Hepatocyte (in vitro differentiated cells): Measurements from ENCODE around the gene MDC1. TPM values are rescaled to one million over a fixed set of nuclear protein-coding genes. Genes with fewer than 3 reads are reported as not detected.
"Not testable (repeated sequence)": the region's sequence is repeated elsewhere in the genome, so short reads cannot be mapped to it uniquely, and the experiment has no call there.

ENCODE experiments used
- DNase-seq: peaks from one replicate; pipeline ENCODE4 v3.0.0-alpha.2; 2016; ENCODE audit warnings: low spot score
- H2AFZ ChIP-seq: fragments of 200-600 bp; sonication (generic); 2 replicates; pipeline ENCODE4 v1.6.0; 2016; ENCODE audit warnings: antibody characterized with exemption, mild to moderate bottlenecking
- H3K27ac ChIP-seq: fragments of 200-600 bp; sonication (generic); 2 replicates; pipeline ENCODE4 v1.5.1; 2016; ENCODE audit warnings: mild to moderate bottlenecking
- H3K27me3 ChIP-seq: fragments of 200-600 bp; sonication (generic); 2 replicates; pipeline ENCODE4 v1.6.1; 2016
- H3K36me3 ChIP-seq: fragments of 200-600 bp; sonication (generic); replicated peaks from 2 replicates; pipeline ENCODE4 v1.5.1; 2016; ENCODE audit warnings: low read depth; ENCODE audit not compliant: insufficient read depth
- H3K4me1 ChIP-seq: fragments of 200-600 bp; sonication (generic); 2 replicates; pipeline ENCODE4 v1.5.1; 2016; ENCODE audit warnings: mild to moderate bottlenecking, moderate library complexity; ENCODE audit not compliant: insufficient read depth
- H3K4me2 ChIP-seq: fragments of 200-600 bp; sonication (generic); 2 replicates; pipeline ENCODE4 v1.6.0; 2016
- H3K4me3 ChIP-seq: fragments of 200-600 bp; sonication (generic); 2 replicates; pipeline ENCODE4 v1.5.1; 2016; ENCODE audit warnings: mild to moderate bottlenecking
- H3K79me2 ChIP-seq: fragments of 200-600 bp; sonication (generic); 2 replicates; pipeline ENCODE4 v1.6.0; 2017; ENCODE audit warnings: mild to moderate bottlenecking
- H3K9me2 ChIP-seq: fragments of 200-600 bp; sonication (generic); replicated peaks from 2 replicates; pipeline ENCODE4 v1.6.0; 2017; ENCODE audit warnings: mild to moderate bottlenecking; ENCODE audit not compliant: insufficient read depth
- H3K9me3 ChIP-seq: fragments of 200-600 bp; sonication (generic); 2 replicates; pipeline ENCODE4 v1.5.1; 2016; ENCODE audit warnings: low read depth, mild to moderate bottlenecking
- H4K20me1 ChIP-seq: fragments of 200-600 bp; sonication (generic); 2 replicates; pipeline ENCODE4 v1.6.0; 2016; ENCODE audit warnings: mild to moderate bottlenecking; ENCODE audit not compliant: insufficient read depth, poor library complexity, severe bottlenecking
- EZH2 ChIP-seq: fragments of 200-600 bp; sonication (generic); IDR thresholded peaks from 2 replicates; pipeline ENCODE4 v1.6.1; 2016; ENCODE audit warnings: antibody characterized with exemption, mild to moderate bottlenecking, borderline replicate concordance
- EZH2phosphoT487 ChIP-seq: fragments of 200-600 bp; sonication (generic); IDR thresholded peaks from one replicate; pipeline ENCODE4 v1.6.1; 2018; ENCODE audit warnings: antibody characterized with exemption, mild to moderate bottlenecking, low read depth, moderate library complexity; ENCODE audit not compliant: unreplicated experiment, severe bottlenecking
- WGBS: methylation state at CpG from one replicate; pipeline ENCODE4 v1.1.6; 2016; ENCODE audit warnings: low lambda C conversion rate; ENCODE audit errors: missing lambda C conversion rate; 5-methylcytosine and 5-hydroxymethylcytosine counted together
- polyA plus RNA-seq: library from polyadenylated mRNA; unstranded; fragments of >200 nt; fragmentation: Nextera tagmentation; extraction: Ambion mirVana; gene quantifications from 2 replicates; pipeline ENCODE4 v1.2.1, GENCODE V29; 2016
- total RNA-seq: library from RNA; depleted of rRNA; stranded (reverse); fragments of >200 nt; gene quantifications from 2 replicates; pipeline ENCODE4 v1.2.3, GENCODE V29; 2014
- TF ChIP-seq, protein P1 (sequence below): fragments of 200-600 bp; sonication (generic); IDR thresholded peaks from 2 replicates; pipeline ENCODE4 v1.5.1; 2016; ENCODE audit warnings: antibody characterized with exemption, mild to moderate bottlenecking; ENCODE audit not compliant: poor library complexity

Gene MDC1
- total and polyA plus RNA-seq, 2 experiments from 2014 or later: 8.7 to 9.9 TPM

DNA sequence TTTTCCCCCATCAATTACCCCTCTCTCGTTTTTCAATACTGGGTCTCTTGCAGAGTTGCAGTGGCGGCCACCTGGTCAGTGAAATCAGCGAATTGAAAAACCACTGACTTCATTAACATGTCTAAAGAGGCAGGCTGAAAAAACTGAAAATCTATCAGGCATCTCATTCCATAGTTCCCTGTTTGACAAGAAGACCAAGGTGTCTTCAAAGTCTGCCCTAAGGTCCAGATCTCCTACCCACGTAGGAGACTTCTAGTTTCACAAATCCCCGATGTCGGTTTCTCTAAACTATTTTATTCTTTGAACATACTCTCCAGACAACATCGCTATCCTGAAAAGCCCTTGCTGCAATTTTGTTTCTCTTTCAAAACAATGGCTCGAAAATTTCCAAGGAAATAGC lies 2.3 kb upstream of the MDC1 start:
- H3K27ac ChIP-seq: peak overlapping the region; percentile 91
- H3K27me3 ChIP-seq: no peaks in the 10 kb centered on the region
- H3K4me2 ChIP-seq: peak overlapping the region; percentile 75
- H3K9me3 ChIP-seq: no peaks in the 10 kb centered on the region
- peaks cover 28% of the 10 kb centered on the region for H4K20me1 ChIP-seq
- no peaks in the 10 kb centered on the region for H3K36me3 ChIP-seq
- H3K4me3 ChIP-seq: peak overlapping the region; percentile 18
- no peak for TF ChIP-seq EZH2phosphoT487
- TF ChIP-seq, protein P1, sequence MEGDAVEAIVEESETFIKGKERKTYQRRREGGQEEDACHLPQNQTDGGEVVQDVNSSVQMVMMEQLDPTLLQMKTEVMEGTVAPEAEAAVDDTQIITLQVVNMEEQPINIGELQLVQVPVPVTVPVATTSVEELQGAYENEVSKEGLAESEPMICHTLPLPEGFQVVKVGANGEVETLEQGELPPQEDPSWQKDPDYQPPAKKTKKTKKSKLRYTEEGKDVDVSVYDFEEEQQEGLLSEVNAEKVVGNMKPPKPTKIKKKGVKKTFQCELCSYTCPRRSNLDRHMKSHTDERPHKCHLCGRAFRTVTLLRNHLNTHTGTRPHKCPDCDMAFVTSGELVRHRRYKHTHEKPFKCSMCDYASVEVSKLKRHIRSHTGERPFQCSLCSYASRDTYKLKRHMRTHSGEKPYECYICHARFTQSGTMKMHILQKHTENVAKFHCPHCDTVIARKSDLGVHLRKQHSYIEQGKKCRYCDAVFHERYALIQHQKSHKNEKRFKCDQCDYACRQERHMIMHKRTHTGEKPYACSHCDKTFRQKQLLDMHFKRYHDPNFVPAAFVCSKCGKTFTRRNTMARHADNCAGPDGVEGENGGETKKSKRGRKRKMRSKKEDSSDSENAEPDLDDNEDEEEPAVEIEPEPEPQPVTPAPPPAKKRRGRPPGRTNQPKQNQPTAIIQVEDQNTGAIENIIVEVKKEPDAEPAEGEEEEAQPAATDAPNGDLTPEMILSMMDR: no peak
- no peak for TF ChIP-seq EZH2
- peaks cover 53% of the 10 kb centered on the region for H3K79me2 ChIP-seq
- peak overlapping the region; percentile 43 for H2AFZ ChIP-seq
- peaks cover 13% of the 10 kb centered on the region for H3K4me1 ChIP-seq
- 10% methylated on average over 8 of the region's 8 CpGs for WGBS
- H3K9me2 ChIP-seq: no peaks in the 10 kb centered on the region
- no peak for DNase-seq

DNA sequence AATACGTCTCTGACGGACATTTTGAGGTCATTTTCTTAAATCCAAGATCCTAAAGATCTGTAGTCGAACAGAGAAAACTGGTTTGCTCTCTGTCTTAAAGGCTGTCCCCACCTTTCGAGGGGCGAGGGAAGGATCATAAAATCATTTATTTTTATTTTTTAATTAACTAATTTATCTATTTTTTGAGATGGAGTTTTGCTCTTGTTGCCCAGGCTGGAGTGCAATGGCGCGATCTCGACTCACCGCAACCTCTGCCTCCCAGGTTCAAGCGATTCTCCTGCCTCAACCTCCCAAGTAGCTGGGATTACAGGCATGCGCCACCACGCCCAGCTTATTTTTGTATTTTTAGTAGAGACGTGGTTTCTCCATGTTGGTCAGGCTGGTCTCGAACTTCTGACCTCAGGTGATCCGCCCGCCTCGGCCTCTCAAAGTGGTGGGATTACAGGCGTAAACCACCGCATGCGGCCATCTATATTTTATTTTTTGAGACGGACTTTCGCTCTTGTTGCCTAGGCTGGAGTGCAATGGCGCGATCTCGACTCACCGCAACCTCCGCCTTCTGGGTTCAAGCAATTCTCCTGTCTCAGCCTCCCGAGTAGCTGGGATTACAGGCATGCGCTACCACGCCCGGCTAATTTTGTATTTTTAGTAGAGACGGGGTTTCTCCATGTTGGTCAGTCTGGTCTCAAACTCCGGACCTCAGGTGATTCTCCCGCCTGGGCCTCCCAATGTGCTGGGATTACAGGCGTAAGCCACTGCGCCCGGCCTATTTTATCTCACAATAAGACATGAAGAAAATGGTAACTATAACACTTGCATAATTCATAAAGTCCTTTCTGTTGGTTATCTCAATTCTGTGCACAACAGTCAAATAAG lies 1.0 kb upstream of the MDC1 start:
- peak overlapping the region; percentile 31 for H2AFZ ChIP-seq
- H3K4me2 ChIP-seq: peak overlapping the region; percentile 75
- H3K9me2 ChIP-seq, H3K9me3 ChIP-seq, H3K36me3 ChIP-seq, H3K27me3 ChIP-seq, DNase-seq: not testable (repeated sequence)
- peak overlapping the region; percentile 91 for H3K27ac ChIP-seq
- 86% methylated on average over 37 of the region's 37 CpGs for WGBS
- H3K4me1 ChIP-seq: peaks cover 13% of the 10 kb centered on the region
- peak overlapping the region; percentile 25 for H3K4me3 ChIP-seq
- H3K79me2 ChIP-seq: peaks cover 40% of the 10 kb centered on the region
- peaks cover 16% of the 10 kb centered on the region for H4K20me1 ChIP-seq

DNA sequence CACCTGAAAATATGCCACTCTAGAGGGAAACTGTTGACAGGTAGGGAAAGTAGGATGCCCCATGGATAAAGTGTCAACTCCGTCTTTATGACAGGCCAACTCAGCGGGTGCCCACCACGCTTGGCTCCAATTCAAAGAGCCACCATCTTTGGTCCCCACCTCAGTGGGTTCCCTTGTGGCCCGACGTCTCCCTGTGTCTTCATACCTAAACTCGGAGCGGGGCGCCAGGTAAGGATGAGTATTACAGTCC lies 277 bp downstream of the MDC1 start:
- H3K36me3 ChIP-seq: no peaks in the 10 kb centered on the region
- TF ChIP-seq EZH2: no peak
- TF ChIP-seq, protein P1: no peak
- TF ChIP-seq EZH2phosphoT487: no peak
- H3K79me2 ChIP-seq: peaks cover 29% of the 10 kb centered on the region
- peaks cover 4% of the 10 kb centered on the region for H4K20me1 ChIP-seq
- peak overlapping the region; percentile 79 for H3K27ac ChIP-seq
- 1% methylated on average over 8 of the region's 8 CpGs for WGBS
- no peaks in the 10 kb centered on the region for H3K9me2 ChIP-seq
- H3K9me3 ChIP-seq: no peaks in the 10 kb centered on the region
- peak overlapping the region; percentile 24 for H3K4me3 ChIP-seq
- peak overlapping the region; percentile 39 for H2AFZ ChIP-seq
- no peaks in the 10 kb centered on the region for H3K27me3 ChIP-seq
- DNase-seq: no peak
- peaks cover 9% of the 10 kb centered on the region for H3K4me1 ChIP-seq
- peak overlapping the region; percentile 80 for H3K4me2 ChIP-seq

DNA sequence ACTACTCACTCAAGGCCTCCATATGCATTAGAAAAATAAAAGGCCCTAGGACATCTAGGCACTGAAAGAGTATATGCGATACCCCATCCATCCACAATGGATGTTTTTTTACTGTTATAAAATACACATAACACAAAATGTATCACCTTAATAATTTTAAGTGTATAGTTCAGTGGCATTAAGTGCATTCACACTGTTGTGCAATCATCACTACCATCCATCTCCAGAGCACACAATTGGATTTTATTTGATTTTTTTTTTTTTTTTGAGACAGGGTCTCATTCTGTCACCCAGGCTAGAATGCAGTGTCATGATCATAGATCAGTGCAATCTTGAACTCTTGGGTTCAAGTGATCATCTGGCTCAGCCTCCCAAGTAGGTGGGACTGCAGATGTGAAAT lies 2.8 kb downstream of the MDC1 start:
- TF ChIP-seq EZH2phosphoT487 (no peak), EZH2 (no peak)
- TF ChIP-seq, protein P1: no peak
- Histone ChIP-seq H2AFZ (no peak overlapping the region), H3K9me3 (no peaks in the 10 kb centered on the region), H4K20me1 (no peaks in the 10 kb centered on the region), H3K27me3 (no peaks in the 10 kb centered on the region), H3K4me3 (no peak overlapping the region), H3K4me1 (peaks cover 9% of the 10 kb centered on the region), H3K9me2 (no peaks in the 10 kb centered on the region), H3K79me2 (peaks cover 15% of the 10 kb centered on the region), H3K36me3 (no peaks in the 10 kb centered on the region), H3K4me2 (no peak overlapping the region), H3K27ac (no peak overlapping the region)
- DNase-seq: no peak
- 94% methylated on average over 1 of the region's 1 CpG for WGBS
